22Rv1 (cell line): Measurements from ENCODE around the gene NME2.

Source experiments
- CTCF ChIP-seq: fragments of 450-650 bp; IDR thresholded peaks from 2 replicates; pipeline ENCODE4 v1.5.1; 2017; ENCODE audit warnings: mild to moderate bottlenecking
- ZFX ChIP-seq: fragments of 450-650 bp; IDR thresholded peaks from 2 replicates; pipeline ENCODE4 v1.6.1; 2017; ENCODE audit warnings: antibody characterized with exemption, borderline replicate concordance

GRCh38 chr17:51170736-51171135 lies 4.5 kb downstream of the NME2 start:
- TF ChIP-seq CTCF (no peak), ZFX (no peak)
